COLO668 (cell line): ENCODE measurements around the gene TAF1C.
"Not testable (repeated sequence)": the region's sequence is repeated elsewhere in the genome, so short reads cannot be mapped to it uniquely, and the experiment has no call there.

Source experiments
- DNase-seq: peaks from one replicate; lab custom pipeline; 2025; ENCODE audit not compliant: unreplicated experiment; lab: John Stamatoyannopoulos, UW

TAF1C gene, protein sequence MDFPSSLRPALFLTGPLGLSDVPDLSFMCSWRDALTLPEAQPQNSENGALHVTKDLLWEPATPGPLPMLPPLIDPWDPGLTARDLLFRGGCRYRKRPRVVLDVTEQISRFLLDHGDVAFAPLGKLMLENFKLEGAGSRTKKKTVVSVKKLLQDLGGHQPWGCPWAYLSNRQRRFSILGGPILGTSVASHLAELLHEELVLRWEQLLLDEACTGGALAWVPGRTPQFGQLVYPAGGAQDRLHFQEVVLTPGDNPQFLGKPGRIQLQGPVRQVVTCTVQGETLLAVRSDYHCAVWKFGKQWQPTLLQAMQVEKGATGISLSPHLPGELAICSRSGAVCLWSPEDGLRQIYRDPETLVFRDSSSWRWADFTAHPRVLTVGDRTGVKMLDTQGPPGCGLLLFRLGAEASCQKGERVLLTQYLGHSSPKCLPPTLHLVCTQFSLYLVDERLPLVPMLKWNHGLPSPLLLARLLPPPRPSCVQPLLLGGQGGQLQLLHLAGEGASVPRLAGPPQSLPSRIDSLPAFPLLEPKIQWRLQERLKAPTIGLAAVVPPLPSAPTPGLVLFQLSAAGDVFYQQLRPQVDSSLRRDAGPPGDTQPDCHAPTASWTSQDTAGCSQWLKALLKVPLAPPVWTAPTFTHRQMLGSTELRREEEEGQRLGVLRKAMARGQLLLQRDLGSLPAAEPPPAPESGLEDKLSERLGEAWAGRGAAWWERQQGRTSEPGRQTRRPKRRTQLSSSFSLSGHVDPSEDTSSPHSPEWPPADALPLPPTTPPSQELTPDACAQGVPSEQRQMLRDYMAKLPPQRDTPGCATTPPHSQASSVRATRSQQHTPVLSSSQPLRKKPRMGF

DNA sequence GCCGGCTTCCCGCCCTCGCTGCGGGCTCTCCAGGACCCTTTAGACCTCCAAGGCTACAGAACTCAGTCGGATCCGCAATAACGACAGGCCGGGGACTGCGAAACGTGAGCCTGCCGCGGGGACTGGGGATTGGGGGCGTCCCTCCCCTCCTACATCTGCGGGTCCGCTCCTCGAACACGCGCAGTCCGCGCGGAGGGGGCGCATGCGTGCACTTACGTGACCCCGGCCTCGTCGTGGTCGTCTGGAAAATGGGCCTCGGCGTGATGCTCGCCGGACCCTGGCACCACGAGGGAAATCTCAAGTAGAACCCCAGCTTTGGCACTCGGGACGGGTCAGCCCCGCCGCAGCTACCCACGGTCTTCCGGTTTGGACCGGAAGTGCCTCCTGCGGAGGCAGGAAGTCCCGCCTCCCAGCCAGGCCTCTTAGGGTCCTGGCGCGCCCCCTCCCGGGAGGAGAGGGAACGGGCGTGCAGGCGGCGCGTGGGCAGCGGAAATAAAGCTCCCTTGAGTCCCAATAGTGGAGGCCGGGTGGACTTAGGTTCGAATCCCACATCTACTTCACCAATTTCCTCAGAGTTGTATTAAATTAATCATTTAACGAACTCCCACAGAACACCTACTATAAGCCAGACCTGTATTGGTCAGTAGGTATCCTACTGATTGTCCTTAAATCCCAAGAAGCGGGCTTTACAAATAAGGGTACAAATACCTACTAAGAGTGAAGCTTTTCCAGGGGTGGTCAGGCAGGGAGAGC is at the start of gene TAF1C:
Gene TAF1C (minus strand): TSS at position 373 of the 753 bp plus-strand sequence. CDS start 2,069 bp downstream, outside the sequence.
- peak; percentile 95 for DNase-seq

DNA sequence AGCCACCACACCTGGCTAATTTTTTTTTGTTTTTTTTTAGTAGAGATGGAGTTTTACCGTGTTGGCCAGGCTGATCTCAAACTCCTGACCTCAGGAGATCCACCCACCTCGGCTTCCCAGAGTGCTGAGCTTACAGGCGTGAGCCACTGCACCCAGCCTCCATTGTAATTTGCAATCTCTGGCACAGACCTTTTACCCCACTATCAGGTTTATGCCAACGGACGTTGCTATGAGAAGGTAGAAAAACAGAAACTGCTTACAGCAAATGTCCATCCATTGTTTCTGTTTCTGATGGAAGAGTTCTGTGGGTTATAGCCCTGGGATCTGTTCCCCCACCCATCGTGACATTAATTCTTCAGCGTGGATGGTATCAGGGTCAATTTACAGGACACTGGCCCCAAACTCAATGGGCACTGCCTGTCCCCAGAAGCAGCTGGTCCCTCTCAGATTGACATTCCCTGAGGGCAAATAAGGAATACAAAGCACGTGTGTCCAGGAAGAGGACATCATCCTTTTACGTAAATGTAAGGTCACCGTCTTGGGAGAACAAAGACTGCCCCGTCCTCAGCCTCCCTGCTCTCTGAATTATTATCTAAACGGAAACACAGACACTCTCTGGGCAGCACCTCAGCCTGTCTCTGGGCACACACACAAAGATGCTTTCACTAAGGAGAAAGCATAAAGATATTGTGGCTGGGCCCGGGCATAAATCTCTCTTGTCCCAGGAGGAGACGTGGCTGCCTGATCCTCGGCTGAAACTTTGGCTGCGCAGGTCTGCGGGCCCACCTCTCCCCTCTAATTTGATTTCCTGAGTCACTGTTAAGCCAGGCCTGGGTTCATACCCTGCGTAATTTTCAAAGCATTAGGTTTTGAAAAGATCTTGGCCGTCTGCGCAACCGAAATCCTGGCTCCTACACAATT is 47.7 kb upstream of the TAF1C start:
- no peak for DNase-seq

DNA sequence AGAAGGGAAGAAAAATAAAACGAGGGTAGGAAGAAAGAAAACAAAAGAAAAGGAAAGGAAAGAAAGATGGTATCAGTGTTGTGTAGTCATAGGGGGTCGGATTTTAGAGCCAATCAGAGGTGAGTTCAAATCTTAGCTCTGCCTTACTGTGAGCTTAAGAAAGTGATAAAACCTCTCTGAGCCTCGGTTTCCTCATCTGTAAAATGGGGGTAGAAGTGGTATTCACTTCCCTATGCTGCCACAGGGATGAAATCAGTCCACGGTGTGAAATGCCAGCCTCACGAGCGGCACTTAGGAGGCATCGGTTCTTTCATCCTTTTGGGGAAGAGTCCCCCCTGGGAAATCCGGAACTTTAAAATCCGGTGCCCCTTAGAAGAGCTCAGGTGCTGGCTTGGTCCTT is 46.9 kb upstream of the TAF1C start:
- no peak for DNase-seq

DNA sequence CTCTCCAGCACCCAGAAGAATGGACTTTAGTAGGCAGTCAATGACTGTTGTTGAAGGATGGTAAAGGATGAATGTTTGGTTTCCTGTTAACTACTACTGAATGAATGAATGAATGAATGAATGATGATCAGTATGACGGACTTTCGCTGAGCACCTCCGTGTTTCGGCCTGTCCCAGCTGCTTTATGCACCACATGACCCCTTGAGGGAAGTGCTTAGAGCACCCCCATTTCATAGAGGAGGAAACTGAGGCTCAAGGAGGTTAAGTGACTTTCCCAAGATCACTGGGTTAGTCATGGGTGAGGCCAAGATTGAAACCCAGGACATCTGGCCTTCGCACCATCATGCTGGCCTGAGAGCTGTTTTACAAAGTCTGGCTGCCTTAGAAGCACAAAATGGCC is 46.1 kb upstream of the TAF1C start:
- DNase-seq: no peak

DNA sequence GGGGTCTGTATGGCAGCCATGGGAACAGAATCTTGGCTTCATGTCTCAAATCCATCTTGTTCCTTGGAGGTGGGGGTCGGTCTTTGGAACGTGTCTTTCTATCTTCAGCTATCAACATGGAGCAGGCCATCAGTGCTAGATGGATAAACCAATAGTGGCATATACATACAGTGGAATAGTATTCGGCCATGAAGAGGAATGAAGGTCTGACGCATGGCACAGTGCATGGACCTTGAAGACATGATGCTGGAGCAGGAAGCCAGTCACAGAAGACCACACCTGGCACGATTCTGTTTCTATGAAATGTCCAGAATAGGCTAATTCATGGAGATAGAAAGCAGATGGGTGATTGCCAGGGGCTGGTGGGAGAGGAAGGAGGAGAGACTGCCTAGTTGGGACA is 45.2 kb upstream of the TAF1C start:
- DNase-seq: no peak

DNA sequence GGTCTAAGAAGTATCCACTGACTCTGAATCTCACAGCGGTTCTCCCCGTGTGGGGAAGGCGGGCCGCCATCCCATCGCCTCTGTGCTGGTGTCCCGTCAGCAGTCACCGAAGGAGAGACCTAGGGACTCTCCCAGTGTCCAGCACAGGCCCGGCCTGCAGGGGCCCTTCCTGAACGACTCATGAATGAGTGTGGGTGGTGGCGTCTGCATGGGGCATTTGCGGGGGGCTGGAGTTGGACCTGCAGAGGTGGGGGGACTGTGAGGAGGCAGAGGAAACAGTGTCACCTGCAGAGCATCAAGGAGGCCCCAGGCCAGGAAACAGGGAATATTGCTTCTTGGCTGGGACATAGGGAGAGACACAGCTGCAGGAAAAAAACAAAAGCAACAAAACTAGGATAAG is 42.6 kb upstream of the TAF1C start:
- DNase-seq: no peak

DNA sequence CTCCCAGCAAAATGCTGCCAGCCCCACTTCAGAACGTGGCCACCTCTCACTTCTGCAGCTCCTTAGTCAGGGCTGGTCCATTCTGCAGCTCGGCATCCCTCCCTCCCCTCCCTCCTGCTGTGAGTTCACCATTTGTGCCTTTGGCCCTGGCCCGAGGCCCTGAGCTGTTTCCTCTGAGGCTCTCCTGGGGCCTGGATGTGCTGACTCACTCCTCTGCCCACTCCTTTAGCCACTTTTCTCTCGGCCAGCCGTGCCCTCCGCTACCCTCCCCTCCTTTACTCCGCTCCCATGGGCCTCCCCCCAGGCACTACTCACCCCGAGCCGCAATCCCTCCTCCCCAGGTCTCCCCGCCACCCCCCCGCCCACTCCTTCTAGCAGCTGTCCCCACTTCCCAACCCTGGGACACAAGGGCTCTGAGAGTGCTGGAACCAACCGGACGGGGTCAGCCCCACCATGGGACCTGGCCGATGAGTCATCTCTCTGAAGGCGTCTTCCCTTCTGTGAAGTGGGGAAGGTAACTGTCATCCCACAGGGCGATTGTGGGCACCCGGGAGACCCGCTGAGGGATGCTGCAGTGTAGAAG is 41.5 kb upstream of the TAF1C start:
- DNase-seq: peak; percentile 26

DNA sequence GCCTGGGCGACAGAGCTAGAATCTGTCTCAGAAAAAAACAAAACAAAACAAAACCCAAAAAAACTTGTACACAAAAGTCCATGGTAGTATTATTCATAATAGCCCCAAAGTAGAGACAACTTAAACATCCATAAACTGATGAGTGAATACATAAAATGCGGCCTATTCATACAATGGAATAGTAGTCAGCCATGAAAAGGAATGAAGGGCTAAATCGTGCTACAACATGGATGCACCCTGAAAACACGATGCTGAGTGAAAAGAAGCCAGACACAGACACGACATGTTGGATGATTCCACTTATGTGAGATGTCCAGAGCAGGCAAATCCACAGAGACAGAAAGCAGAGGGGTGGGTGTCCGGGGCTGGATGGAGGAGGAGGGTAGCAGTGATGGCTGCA is 40.7 kb upstream of the TAF1C start:
- DNase-seq: no peak

DNA sequence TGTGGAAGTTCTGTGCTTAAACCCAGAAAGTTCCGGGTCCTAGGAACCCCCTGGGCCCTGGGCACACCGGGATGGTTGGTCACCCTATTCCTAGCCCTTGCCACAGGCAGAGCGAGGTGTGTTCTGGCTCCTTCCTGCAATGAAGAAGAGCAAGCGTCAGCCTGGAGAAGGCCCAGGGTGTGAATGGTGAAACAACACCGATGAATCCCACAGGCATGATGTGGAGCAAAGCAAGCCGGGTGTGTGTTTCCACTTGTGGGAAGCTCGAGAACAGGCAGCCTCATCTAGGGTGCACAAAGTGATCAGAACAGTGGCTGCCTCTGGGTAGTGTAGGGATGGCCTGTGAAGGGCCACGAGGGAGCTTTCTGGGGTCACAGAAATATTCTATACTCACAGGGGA is 39.2 kb upstream of the TAF1C start:
- no peak for DNase-seq

DNA sequence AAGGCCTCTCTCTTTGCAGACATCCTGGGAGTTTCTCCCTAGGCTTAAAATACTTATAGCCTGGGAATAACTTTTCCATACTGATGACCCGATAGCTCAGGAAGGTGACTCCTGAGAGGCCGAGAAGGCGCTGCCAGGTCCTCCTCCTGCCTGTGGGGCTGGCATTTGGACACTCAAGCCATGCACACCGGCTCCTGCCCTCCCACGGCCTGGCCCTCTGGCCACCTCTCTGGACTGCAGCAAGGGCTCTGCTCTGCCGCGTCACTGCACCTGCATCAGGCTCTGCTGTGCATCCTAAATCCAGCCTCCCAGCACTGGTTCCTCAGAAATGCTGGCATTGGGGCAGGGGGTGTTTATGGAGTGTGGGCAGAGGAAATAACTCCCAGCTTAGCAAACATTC is 38.7 kb upstream of the TAF1C start:
- no peak for DNase-seq

DNA sequence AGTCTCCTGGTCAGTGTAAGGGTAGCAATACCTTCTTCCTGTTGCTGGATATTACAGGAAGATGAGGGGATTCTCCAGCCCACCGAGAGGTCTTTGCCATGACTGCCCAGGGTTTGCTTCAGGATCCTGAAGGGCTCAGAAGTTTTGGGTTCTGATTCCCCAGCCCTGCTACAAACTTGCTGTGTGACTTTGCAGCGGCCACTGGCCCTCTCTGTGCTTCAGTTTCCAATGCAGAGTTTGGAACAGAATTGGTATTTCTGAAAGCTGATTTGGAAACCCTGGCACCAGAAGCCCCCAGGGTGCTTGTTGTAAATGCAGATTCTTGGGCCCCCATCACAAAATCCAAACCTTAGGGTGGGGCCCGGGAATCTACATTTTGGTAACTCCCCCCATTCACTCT is 38.3 kb upstream of the TAF1C start:
- DNase-seq: no peak

DNA sequence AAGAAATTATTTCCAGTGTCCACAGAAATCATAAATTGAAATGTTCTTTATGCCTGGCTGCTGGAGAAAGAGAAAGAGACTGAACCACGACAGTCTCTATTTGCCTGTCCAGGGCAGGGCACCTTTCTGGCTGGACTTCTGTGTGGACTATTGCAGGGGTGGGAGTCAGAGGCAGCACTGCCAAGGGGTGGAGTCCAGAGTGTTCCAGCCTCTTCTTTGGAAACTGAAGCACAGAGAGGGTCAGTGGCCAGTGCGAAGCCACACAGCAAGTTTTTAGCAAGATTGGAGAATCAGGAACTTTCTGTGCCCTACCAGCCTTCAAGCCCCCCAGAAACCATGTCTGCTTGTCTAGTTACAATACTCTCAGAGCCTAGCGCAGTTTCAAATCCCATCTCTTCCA is 37.7 kb upstream of the TAF1C start:
- no peak for DNase-seq

DNA sequence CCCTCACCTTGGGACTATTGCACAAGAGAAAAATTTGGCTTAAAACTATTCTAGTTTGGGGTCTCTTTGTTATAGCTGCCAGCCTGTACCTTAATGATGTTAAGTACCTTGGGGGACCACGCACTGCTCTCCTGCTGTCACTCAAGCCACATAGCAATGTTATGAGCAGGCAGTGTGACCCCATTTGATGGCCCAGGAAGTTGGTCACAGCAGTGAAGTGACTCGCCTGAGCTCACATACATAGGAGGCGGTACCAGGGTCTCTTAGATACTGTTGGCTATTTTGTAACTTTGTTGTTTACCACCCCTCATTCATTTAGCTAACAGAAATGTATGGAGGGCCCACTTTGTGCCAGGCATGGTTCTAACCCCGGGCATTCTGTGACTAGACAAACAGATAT is 36.6 kb upstream of the TAF1C start:
- DNase-seq: no peak

DNA sequence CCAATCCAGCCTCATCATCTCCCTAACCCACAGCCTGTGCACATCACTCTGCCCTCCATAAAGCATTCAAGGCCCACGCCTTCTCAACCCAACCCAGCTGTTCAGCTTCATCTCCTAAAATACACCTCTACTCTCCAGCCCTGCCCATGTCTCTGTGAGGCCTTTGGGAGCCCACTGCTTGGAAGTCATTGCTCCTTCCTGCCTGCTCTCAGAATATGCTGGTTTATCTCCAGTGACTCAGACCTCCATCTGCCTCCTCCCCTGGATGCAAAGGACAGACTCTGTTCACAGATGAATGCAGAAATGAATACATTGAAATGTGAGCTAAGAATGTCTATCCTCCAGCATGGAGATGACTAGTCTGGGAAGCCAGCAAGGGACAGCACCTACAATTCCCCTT is 34.0 kb upstream of the TAF1C start:
- no peak for DNase-seq

DNA sequence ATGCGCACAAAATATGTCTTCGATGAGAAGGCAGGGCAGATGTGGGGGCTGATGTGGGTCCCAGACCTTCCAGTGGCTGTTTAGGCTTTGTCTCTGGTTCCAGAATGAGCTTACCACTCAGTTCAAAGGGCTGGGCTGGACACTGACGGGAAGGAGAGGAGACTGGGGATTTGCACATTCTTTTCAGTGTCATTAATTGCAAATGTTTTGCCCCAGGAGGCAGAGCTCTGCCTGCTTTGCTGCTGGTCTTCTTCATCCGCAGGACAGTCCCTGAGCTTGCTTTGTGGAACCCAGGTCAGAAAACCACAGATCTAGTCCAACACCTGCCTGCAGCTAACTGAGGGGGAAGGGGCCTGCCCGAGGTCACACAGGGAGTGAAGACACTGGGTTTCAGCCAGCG is 32.1 kb upstream of the TAF1C start:
- no peak for DNase-seq

DNA sequence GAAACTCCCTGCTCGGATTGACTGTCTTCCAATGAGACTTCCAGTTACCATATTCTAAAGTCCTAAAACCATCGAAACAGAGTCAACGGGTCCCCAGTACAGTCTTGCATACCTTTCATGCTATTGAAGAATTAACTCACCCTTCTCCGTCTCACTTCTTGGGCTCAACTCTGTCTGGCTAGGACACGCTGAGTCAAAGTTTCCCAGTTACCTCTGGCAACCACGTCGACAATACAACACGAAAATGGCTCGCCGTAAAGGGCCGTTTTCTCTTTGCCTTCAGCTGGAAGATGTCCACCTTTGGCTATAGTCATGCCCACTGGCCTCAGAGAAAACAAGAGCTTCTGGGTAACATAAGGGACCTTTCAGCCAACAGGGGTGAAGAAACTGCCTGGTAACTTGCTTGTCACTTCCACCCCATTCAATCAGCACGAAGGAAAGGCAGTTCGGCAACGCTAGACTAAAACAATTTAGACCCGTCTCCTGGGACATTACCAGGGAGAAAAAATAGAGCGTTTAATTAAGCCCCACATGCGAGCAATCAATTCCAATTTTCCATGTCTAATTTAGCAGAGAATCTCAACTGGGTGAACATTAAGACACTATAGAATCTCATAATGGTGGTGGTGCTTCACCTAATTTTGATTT is 31.4 kb upstream of the TAF1C start:
- no peak for DNase-seq

DNA sequence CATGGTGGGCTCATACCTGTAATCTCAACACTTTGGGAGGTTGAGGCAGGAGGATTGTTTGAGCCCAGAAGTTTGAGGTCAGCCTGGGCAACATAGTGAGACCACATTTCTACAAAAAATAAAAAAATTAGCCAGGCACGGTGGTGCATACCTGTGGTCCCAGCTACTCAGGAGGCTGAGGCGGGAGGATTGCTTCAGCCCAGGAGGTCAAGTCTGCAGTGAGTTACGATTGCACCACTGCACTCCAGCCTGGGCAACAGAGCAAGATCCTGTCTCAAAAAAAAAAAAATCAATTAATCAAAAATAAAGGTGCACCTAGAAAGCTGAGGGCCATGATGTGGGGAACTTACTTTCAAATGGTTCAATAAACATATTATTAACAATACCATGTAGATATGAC is 29.3 kb upstream of the TAF1C start:
- DNase-seq: not testable (repeated sequence)

DNA sequence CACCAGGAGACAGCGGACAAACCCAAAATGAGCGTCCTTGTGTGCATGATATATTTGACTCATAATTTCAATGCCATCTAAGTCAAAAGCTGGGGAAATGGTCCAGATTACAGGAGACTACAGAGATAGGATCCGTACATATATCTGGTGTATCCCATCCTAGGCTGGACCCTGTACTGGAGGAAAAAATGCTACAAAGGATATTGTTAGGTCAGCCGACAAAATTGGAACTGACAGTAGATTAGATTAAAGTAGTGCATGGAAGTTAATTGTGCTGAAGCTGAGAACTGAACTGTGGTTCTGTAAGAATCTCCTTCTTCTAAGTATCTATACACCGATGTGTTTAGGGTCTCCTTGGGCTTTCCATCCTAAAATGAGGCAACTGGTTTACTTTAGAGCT is 28.7 kb upstream of the TAF1C start:
- DNase-seq: no peak

DNA sequence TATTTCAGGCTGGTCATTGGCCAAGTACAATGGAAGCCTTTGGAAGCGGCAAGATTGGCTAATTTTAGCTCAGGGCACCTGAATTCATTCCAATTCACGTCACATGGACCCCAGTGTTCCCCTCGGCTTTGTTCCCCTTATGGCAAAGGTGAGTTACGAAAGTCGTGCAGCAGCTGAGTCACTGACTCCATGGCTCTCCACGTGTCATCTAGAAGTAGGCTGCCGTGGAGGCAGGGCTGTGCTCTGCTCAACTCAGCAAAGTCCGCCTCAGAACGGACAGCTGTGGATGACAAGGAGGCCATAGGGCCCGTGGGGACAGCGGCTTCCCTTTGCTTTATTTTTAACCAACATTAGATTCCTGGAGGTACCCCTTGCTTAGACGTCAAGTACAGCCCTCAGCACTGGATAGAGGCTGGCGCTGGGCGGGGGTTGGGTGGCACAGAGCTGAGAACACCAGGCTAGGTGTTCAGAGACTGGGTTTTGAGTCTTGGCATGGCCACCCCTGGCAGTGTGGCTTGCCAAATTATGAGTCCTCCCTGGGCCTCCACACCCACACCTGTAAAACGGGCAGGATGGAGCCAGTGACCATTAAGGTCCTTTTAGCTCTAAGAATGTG is 27.7 kb upstream of the TAF1C start:
- DNase-seq: no peak
